Peyer's patch (tissue), 4 donors: ENCODE results near the gene PURA. TPM values are rescaled to one million over a fixed set of nuclear protein-coding genes. Genes with fewer than 3 reads are reported as not detected.

Experiments
- DNase-seq, 3 donors: peaks; one replicate each; pipeline ENCODE4 v3.0.0-alpha.2; 2017 to 2019
- H3K27ac ChIP-seq, 4 donors: fragments of 200-600 bp; sonication (generic); one replicate each; pipeline ENCODE4 v1.5.1; 2016 to 2019
- H3K27me3 ChIP-seq, 2 donors: fragments of 200-600 bp; sonication (generic); one replicate each; pipeline ENCODE4 v1.5.1; 2019
- H3K36me3 ChIP-seq, 3 donors: fragments of 200-600 bp; sonication (generic); one replicate each; pipeline ENCODE4 v1.5.1; 2016 to 2019
- H3K4me1 ChIP-seq, 4 donors: fragments of 200-600 bp; sonication (generic); one replicate each; pipeline ENCODE4 v1.5.1; 2016 to 2019
- H3K4me3 ChIP-seq, 4 donors: fragments of 200-600 bp; sonication (generic); 1 replicate in 3 of 4; 2 replicates in 1 of 4; pipeline ENCODE4 v1.5.1; 2016 to 2019; ENCODE audit warnings: mild to moderate bottlenecking in 1 of 4
- H3K9me3 ChIP-seq, 4 donors: fragments of 200-600 bp; sonication (generic); one replicate each; pipeline ENCODE4 v1.5.1; 2016 to 2019; ENCODE audit warnings: mild to moderate bottlenecking in 1 of 4
- POLR2A ChIP-seq, 2 donors: fragments of 450-650 bp; IDR thresholded peaks; one replicate each; pipeline ENCODE4 v1.5.1; 2017; ENCODE audit warnings: antibody characterized with exemption in 2 of 2, mild to moderate bottlenecking in 2 of 2, moderate library complexity in 2 of 2
- total RNA-seq, 4 donors: library from RNA; depleted of rRNA; stranded (reverse); fragments of >200 nt; gene quantifications; one replicate each; pipeline ENCODE4 v1.1.0, GENCODE V29; 2016
- TF ChIP-seq, protein P1 (sequence below), 6 experiments: fragments of 450-650 bp in 4 of 6; fragments of 200-600 bp in 2 of 6; sonication (generic) in 1 of 6; IDR thresholded peaks; one replicate each; pipeline ENCODE4 v1.5.1; 2017 to 2019; ENCODE audit warnings: antibody characterized with exemption in 6 of 6, mild to moderate bottlenecking in 3 of 6, moderate library complexity in 1 of 6

The PURA gene
- total RNA-seq, 4 donors from 2014 or later: 22.2 to 24.7 (median 22.7) TPM

GRCh38 chr5:140093866-140094265 lies 20.0 kb upstream of the PURA start:
- no peak for DNase-seq
- peaks cover 0 to 8% (median 0%) of the 10 kb centered on the region in 4 donors for H3K9me3 ChIP-seq
- H3K4me3 ChIP-seq: no peak overlapping the region
- H3K4me1 ChIP-seq: no peaks in the 10 kb centered on the region
- no peak overlapping the region for H3K27ac ChIP-seq
- no peak for TF ChIP-seq POLR2A (IDR thresholded peaks at IDR 0.05)
- TF ChIP-seq, protein P1, sequence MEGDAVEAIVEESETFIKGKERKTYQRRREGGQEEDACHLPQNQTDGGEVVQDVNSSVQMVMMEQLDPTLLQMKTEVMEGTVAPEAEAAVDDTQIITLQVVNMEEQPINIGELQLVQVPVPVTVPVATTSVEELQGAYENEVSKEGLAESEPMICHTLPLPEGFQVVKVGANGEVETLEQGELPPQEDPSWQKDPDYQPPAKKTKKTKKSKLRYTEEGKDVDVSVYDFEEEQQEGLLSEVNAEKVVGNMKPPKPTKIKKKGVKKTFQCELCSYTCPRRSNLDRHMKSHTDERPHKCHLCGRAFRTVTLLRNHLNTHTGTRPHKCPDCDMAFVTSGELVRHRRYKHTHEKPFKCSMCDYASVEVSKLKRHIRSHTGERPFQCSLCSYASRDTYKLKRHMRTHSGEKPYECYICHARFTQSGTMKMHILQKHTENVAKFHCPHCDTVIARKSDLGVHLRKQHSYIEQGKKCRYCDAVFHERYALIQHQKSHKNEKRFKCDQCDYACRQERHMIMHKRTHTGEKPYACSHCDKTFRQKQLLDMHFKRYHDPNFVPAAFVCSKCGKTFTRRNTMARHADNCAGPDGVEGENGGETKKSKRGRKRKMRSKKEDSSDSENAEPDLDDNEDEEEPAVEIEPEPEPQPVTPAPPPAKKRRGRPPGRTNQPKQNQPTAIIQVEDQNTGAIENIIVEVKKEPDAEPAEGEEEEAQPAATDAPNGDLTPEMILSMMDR (IDR thresholded peaks at IDR 0.05): no peak
- H3K36me3 ChIP-seq: no peaks in the 10 kb centered on the region
- H3K27me3 ChIP-seq: no peaks in the 10 kb centered on the region

- TF ChIP-seq POLR2A (IDR thresholded peaks at IDR 0.05): no peak
- TF ChIP-seq, protein P1 (IDR thresholded peaks at IDR 0.05): no peak
- peaks cover 0 to 8% (median 0%) of the 10 kb centered on the region in 4 donors for H3K9me3 ChIP-seq
Measured at GRCh38 chr5:140094889-140095288, 19.0 kb upstream of the PURA start.

DNA sequence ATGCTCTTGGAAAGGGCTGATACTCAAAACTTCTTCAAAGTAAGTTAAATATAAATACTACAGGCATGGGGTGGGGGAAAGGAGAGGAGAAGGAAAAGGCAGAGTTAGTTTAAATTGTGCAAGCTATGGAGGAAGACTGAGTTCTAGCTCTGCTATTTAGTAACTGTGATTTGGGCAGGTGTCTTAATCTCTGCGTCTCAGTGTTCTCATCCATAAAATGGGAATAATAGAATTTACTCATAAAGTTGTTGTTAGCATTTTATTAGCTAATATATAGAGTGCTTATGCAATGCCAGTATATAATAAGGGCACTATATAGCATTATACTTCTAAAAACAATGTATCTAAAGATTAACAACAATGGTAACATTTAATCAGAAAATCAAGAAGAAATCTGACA lies 12.7 kb upstream of the PURA start:
- DNase-seq: no peak
- TF ChIP-seq, protein P1 (IDR thresholded peaks at IDR 0.05): no peak
- no peak for TF ChIP-seq POLR2A (IDR thresholded peaks at IDR 0.05)

More at GRCh38 chr5:140094889-140095288, 19.0 kb upstream of the PURA start:
- H3K27me3 ChIP-seq: no peaks in the 10 kb centered on the region
- DNase-seq: no peak
- H3K4me3 ChIP-seq: no peak overlapping the region
- H3K27ac ChIP-seq: no peak overlapping the region
- no peaks in the 10 kb centered on the region for H3K36me3 ChIP-seq
- H3K4me1 ChIP-seq: no peaks in the 10 kb centered on the region

DNA sequence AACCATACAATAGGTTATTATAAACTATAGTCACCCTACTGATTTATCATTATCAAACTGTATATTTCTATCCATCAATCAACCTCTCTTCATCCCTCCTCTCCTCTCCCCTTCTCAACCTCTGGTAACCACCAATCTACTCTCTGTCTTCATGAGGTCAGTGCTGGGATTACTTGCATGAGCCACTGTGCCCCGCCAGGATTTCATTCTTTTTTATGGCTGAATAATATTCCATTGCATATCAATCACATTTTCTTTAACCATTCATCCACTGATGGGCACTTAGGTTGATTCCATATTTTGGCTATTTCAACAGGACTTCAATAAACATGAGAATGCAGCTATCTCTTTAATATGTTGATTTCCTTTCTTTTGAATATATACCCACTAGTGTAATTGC lies 10.8 kb upstream of the PURA start:
- peaks cover 0 to 12% (median 3%) of the 10 kb centered on the region in 4 donors for H3K4me1 ChIP-seq
- TF ChIP-seq, protein P1 (IDR thresholded peaks at IDR 0.05): no peak
- no peak for TF ChIP-seq POLR2A (IDR thresholded peaks at IDR 0.05)
- no peaks in the 10 kb centered on the region for H3K9me3 ChIP-seq
- no peaks in the 10 kb centered on the region for H3K36me3 ChIP-seq
- no peak for DNase-seq
- H3K4me3 ChIP-seq: no peak overlapping the region
- no peak overlapping the region for H3K27ac ChIP-seq
- H3K27me3 ChIP-seq: no peaks in the 10 kb centered on the region

More for the DNA sequence above, 12.7 kb upstream of the PURA start:
- Histone ChIP-seq H3K4me1 (peaks cover 0 to 2% (median 0%) of the 10 kb centered on the region in 4 donors), H3K9me3 (no peaks in the 10 kb centered on the region), H3K27ac (no peak overlapping the region), H3K36me3 (no peaks in the 10 kb centered on the region), H3K4me3 (no peak overlapping the region), H3K27me3 (no peaks in the 10 kb centered on the region)

GRCh38 chr5:140104100-140104499 lies 9.8 kb upstream of the PURA start:
- Histone ChIP-seq H3K27ac (no peak overlapping the region), H3K9me3 (no peaks in the 10 kb centered on the region), H3K36me3 (no peaks in the 10 kb centered on the region), H3K4me1 (peaks cover 0 to 18% (median 3%) of the 10 kb centered on the region in 4 donors), H3K4me3 (no peak overlapping the region), H3K27me3 (no peaks in the 10 kb centered on the region)
- DNase-seq: no peak
- TF ChIP-seq, protein P1 (IDR thresholded peaks at IDR 0.05): no peak
- TF ChIP-seq POLR2A (IDR thresholded peaks at IDR 0.05): no peak

DNA sequence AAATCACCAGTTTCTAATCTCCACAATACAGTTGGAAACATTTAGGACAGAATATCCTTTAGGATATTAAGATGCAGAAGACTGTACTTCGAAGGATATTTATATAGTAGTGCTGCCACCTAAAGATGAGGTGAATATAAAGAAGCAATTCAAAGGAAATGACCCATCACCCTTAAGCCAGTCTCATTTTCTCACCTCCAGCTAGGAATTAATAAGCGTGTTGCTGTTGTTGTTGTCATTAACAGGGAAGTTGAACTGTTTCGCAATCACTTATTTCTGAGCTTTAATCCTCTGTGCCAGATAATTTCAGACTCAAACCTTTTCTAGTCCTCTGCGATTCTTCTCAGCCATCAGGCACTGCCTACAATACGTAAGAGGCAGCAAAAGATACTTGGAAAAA lies 7.8 kb upstream of the PURA start:
- DNase-seq: no peak

More for the DNA sequence above, 7.8 kb upstream of the PURA start:
- Histone ChIP-seq H3K27ac (peak overlapping the region in 2 of 4 donors; percentile 92 to 93), H3K4me3 (no peak overlapping the region), H3K36me3 (no peaks in the 10 kb centered on the region), H3K9me3 (no peaks in the 10 kb centered on the region), H3K27me3 (no peaks in the 10 kb centered on the region), H3K4me1 (peaks cover 0 to 21% (median 3%) of the 10 kb centered on the region in 4 donors)
- no peak for TF ChIP-seq POLR2A (IDR thresholded peaks at IDR 0.05)
- TF ChIP-seq, protein P1 (IDR thresholded peaks at IDR 0.05): peak in 1 of 6 experiments; percentile 14
